ENCODE results near the gene WNT5B.

Gene WNT5B

DNA sequence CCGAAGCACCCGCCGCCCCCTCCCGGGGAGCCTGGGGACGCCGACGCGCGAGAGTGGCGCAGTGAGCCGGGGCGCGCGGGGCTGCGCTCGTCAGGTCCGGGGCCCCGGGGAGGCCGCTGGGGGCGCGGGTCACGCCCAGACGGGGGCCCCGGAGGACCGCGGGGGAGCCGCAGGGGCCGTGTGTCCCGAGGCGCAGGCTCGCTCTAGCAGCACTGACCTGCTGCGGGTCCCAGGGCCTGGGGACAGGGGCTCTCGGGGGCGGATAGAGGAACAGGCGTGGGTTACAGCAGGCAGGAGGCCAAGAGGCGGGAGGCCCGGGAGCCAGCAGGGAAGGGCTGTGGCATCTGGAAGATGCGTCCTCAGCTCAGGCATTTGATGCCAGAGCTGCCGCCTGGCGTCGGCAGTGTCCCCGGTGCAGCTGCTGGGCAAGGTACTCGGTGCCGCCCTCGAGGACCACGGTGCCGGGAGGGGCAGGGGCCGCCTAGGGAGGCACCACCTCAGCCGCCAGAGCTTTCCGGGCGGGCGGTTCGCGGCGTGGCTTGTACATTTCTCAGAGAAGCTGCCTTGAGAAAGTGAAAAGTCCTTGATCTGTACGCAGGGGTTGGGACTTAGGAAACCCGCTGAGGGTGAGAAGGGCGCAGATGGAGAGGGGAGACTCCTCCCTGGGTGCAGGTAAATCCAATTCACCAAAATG is 1.2 kb downstream of the WNT5B start:
- peak; percentile 63 for DNase-seq

GRCh38 chr12:1630827-1631591 is 2.0 kb downstream of the WNT5B start:
- DNase-seq, result peak; percentile 70

DNA sequence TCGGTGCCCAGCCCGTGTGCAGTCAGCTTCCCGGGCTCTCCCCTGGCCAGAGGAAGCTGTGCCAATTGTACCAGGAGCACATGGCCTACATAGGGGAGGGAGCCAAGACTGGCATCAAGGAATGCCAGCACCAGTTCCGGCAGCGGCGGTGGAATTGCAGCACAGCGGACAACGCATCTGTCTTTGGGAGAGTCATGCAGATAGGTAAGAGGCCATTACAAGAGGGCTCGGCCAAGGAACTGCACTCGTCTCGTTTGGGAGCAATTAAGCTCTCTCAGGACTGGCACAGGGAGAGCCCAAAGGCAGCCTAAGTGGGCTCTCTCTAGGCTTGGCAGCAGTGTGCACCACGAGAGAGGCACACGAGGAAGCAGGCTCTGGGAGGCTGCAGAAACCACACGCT is 3.7 kb downstream of the WNT5B start:
- no peak for DNase-seq

DNA sequence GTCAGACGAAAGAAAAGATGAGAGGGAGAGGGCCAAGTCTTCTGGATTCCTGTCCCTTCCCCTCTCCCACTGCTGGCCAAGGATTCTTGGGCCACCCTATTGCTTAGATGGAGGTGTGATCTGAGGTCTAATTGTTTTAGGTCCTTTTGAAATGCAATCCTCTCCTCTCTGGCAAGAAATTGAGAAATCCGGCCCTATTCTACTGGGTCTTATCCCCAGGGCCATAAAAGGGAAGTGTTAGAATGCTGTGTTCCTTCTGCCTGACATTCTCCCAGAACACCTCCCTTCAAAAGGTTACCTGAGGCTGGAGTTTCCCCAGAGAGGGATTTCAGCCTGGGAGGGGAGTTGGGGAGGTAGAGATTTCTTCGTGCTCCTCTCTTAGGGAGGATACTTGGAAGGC is 4.4 kb downstream of the WNT5B start:
- no peak for DNase-seq

GRCh38 chr12:1634149-1634548 is 5.1 kb downstream of the WNT5B start:
- DNase-seq, result no peak

DNA sequence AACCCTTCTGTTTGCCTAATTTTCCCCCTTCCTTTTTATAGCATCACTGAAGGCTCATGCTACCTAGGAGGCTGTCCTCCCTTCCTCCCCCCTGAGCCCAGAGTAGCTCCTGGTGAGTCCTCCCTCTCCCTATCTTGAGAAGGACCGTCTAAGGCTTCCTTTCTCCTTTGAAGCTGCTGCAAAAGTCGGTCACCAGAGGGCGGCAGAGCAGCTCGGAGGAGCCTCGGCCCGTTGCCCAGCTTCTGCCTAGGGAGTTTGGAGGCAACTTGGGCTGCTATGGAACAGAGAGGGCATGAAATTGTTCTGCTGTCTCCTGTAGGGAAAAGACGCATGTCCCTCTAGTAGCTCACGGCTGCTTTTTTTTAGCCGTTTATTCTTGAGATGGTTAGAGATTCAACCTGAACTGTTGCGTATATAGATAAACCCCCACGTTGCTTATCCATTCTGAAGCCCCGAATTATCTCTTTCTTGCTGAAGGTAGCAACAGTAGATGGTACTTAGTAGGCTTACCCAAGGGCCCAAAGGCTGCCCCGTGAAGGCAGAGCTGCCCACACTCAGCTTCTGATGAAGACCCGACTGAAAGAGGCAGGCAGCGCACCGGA is 5.7 kb downstream of the WNT5B start:
- DNase-seq, result peak; percentile 67

DNA sequence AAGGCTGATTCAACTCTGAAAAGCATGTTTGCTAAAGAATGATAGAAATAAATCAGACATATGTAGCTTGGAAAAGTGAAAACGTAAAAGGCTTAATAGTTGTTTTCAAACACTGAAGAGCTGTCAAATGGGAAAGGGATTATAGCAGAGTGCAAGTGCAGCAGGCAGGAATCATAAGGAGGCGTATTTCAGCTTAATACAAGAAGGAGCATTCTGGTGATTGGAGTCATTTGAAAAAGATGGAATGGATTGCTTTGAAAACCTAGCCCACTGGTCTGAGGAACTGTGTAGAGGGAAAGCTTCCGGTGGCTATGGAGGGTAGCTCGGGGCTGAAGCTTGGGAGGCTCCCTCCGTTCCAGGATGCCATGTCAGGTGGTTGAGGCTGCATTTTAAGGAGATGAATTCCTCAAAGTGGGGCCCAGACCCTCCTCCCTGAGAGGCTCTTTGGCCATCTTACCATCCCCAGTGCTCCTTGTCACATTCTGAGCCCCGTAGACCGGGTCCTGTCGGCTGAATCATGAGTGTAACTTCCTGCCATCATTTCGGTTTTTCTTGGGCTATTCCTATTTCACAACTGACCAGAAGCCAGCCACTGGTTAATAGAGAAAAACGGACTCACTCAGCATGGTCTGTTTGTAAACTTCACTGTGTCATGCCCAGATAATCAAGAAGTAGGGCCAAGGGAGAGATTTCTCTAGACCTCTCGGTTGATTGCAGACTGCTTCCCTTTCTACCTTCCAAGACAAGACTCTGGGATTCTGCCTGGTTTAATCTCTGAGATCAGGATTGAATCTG is 6.5 kb downstream of the WNT5B start:
- DNase-seq, result no peak

- DNase-seq, result no peak
Observed at GRCh38 chr12:1638203-1638602, 9.2 kb downstream of the WNT5B start.

DNA sequence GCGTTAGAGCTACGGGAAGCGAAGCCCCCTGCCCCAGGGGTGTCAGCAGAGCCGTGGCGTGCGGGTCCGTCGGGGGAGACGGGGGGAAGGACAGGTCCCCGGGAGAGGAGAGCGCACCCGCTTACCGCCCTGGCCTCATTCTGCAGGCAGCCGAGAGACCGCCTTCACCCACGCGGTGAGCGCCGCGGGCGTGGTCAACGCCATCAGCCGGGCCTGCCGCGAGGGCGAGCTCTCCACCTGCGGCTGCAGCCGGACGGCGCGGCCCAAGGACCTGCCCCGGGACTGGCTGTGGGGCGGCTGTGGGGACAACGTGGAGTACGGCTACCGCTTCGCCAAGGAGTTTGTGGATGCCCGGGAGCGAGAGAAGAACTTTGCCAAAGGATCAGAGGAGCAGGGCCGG is 10.5 kb downstream of the WNT5B start:
- DNase-seq, result no peak

GRCh38 chr12:1640328-1641234 is 11.6 kb downstream of the WNT5B start:
- DNase-seq, result no peak

DNA sequence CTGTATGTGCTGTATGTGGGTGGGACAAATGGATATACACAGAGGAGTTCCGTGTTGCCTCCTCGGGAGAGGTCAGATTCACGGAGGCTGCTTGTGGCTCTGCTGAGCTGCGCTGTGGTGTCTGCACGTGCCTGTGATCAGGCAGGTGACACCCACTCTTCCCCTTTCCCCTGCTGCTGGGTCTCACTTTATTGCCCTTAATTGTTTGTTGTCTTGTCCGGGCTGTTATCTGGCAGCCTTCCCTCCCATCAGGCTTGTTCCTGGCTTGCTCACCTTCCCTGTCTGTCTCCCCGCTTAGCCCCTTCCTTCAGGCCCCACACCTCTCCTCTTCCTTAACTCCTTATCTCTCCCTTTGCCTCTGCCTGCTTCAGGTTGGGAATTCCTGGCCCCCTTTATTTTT is 13.5 kb downstream of the WNT5B start:
- no peak for DNase-seq

DNA sequence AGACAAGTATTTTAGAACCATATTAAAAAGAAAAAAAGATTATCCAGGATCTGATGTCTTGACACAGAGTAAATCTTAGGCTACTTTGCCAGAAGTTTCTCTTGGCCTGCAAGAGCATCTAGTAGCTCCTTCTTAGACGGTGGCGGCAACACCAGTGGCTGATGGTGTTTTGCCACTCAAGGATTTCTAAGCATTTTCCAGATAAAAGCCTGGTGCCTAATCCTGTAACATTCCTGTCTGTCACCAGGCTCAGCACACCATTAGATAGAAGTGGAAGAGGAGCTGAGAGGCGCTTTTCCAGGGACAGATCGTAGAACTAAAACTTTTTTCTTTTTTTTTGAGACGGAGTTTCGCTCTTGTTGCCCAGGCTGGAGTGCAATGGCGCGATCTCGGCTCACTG is 14.0 kb downstream of the WNT5B start:
- no peak for DNase-seq

- no peak for DNase-seq
Observed at GRCh38 chr12:1643905-1644533, 15.0 kb downstream of the WNT5B start.

- DNase-seq, result peak; percentile 71
Observed at GRCh38 chr12:1644534-1645438, 15.8 kb downstream of the WNT5B start.

DNA sequence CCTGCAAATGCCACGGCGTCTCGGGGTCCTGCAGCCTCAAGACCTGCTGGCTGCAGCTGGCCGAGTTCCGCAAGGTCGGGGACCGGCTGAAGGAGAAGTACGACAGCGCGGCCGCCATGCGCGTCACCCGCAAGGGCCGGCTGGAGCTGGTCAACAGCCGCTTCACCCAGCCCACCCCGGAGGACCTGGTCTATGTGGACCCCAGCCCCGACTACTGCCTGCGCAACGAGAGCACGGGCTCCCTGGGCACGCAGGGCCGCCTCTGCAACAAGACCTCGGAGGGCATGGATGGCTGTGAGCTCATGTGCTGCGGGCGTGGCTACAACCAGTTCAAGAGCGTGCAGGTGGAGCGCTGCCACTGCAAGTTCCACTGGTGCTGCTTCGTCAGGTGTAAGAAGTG is 16.8 kb downstream of the WNT5B start:
- no peak for DNase-seq

DNA sequence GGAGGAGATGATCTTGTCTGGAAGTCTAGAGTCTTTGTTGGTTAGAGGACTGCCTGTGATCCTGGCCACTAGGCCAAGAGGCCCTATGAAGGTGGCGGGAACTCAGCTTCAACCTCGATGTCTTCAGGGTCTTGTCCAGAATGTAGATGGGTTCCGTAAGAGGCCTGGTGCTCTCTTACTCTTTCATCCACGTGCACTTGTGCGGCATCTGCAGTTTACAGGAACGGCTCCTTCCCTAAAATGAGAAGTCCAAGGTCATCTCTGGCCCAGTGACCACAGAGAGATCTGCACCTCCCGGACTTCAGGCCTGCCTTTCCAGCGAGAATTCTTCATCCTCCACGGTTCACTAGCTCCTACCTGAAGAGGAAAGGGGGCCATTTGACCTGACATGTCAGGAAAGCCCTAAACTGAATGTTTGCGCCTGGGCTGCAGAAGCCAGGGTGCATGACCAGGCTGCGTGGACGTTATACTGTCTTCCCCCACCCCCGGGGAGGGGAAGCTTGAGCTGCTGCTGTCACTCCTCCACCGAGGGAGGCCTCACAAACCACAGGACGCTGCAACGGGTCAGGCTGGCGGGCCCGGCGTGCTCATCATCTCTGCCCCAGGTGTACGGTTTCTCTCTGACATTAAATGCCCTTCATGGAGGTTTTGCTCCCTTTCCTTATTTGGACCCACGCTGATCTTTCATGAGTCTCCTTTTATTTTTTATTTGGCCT is 17.7 kb downstream of the WNT5B start:
- DNase-seq, result no peak

- DNase-seq, result no peak
Observed at GRCh38 chr12:1647285-1647669, 18.2 kb downstream of the WNT5B start.

DNA sequence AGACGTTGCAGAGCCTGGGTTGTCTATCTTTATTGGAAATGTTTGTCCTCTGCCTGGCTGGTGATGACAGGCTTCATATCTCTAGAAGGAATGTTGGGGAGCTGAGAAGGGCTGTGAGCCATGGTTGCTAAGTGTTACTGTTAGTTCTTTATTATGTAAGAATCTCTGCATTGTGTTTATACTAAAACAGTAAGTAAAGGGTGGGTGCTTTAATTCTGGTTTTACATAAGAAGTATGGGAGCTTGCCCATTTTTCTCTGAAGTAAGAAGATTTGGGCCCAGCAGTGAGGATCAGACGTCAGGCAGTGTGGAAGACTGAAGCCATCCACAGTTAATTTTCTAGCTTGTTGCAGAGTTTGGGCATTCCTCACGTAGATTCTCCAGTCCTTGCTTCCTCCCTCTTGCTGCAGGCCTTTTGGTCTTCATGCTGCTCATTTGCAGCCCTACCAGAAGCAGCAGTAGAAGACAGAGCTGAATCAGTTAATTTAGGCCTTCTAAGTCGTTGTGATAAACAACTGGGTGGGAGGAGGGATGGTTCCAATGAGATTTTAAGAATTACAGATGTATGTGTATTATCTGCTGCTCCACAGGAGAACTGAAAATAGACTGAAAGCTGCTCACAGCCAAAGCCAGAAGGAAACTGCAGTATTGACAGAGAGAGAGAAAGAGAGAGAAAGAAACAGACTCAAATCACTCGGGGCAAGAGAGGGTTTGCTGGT is 21.4 kb downstream of the WNT5B start:
- DNase-seq, result no peak

DNA sequence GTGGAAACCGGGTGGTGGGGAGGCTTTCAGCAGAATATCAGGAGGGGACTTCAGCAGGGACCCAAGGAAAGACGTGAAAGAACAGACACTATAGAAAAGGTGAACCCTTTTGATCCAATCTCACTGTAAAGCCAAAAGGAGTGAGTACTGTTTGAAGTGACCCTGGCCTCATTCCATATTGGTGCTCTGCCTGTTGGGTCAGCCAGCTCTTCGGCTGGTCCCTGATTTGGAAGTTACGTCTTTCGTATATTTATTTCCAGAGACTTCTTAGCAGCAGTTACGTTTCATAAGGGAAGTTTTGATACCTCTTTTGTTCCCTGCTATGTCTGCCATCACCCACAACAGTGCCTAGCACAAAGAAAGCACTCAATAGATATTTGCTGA is 21.9 kb downstream of the WNT5B start:
- no peak for DNase-seq
